PFSK-1 (cell line): ENCODE data around the gene ZNF296.

Source experiments
- FOXP2 ChIP-seq: optimal IDR thresholded peaks from 2 replicates; pipeline ENCODE3; 2011; ENCODE audit warnings: borderline replicate concordance, control low read depth, inconsistent platforms; ENCODE audit not compliant: insufficient read depth; ENCODE audit errors: extremely low read length, extremely low read depth
- REST ChIP-seq, 2 experiments: IDR thresholded peaks; 2 replicates each; pipeline versions ENCODE4 v1.6.1 to v1.8.0; 2011 to 2012; ENCODE audit warnings: low read depth in 2 of 2, low read length in 2 of 2, control low read depth in 1 of 2, inconsistent platforms in 1 of 2, mild to moderate bottlenecking in 1 of 2, moderate library complexity in 1 of 2; ENCODE audit not compliant: insufficient read depth in 1 of 2
- SIN3A ChIP-seq: IDR thresholded peaks from 2 replicates; pipeline ENCODE4 v1.6.1; 2012; ENCODE audit warnings: mild to moderate bottlenecking, low read length, moderate library complexity, borderline replicate concordance; ENCODE audit not compliant: insufficient read depth
- TAF1 ChIP-seq: IDR thresholded peaks from 2 replicates; pipeline ENCODE4 v1.6.1; 2012; ENCODE audit warnings: low read length, control low read depth, borderline replicate concordance; ENCODE audit not compliant: insufficient read depth

DNA sequence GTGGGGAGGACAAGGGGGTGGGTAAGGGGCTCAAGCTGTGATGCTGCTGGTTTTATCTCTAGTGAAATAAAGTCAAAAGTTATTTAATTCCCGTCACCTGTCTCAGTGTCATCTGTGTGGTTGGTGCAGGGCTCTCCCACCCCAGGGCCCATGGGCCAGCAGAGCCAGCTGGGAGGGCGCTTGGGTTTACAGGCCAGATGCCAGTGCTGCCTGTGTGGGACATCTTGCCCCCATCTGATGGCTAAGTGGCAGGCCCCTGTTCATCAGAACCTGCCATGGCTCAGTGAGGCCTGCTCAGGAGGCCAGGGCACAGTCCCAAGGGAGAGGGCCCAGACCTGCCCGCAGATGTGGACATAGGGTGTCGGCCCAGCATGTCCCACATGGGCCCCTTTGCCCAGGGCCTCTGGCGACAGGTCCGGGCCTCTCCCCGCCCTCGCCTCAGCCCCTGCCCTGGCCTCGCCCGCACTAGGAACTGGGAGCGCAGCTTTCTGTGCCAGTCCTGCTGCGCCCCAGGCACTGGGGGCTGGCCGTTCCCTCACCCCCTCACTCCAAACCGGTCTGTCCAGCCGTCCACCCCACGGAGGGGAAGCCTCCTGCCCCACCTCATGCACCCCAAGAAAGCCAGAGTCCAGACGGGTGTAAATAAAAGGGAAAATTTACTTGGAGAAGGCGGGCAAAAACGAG, 5.3 kb downstream of the ZNF296 start:
- TF ChIP-seq FOXP2 (no peak), REST (IDR thresholded peaks at IDR 0.05; ENCODE audit: insufficient read depth in 1 of 2, low read depth in 2 of 2, low read length in 2 of 2) (no peak), TAF1 (no peak), SIN3A (no peak)
